ENCODE measurements around the gene STAC3. TPM values are rescaled to one million over a fixed set of nuclear protein-coding genes. Genes with fewer than 3 reads are reported as not detected.

STAC3 gene
- total and polyA plus RNA-seq, 2 of the 8 experiments (the other 6 are each of a cell fraction or from before 2014, with no cell fraction given) = 0.70 to 1.3 TPM

DNA sequence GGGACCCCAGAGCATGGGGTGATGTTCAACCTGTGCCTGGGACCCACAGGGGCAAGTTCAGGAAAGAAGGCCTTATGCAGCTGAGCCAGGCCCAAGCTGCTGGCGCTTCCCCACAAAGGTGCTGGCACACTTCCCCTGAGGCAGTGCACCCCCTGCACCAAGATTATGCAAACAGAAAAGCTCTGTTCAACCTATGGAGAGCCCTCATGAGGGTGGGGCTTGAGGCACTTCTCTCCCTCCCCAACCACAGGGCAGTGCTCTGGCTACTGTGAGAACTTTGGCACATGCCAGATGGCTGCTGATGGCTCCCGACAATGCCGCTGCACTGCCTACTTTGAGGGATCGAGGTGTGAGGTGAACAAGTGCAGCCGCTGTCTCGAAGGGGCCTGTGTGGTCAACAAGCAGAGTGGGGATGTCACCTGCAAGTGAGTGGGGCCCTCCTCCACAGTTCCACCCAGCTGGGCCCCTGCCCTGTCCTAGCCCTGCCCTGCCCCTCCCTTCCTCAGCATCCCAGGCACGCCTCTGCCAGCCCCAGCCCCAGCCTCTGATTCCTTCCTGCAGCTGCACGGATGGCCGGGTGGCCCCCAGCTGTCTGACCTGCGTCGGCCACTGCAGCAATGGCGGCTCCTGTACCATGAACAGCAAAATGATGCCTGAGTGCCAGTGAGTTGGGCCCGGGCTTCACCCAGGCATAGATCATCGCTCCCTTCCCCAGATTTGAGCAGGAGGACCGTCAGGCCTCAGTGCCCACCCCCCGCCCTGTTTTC, 39.9 kb downstream of the STAC3 start:
- Histone ChIP-seq H3K9ac (replicated peaks in 1 of 4; ENCODE audit: extremely low read depth in 1 of 4, low read depth in 3 of 4, low read length in 3 of 4) (no peak overlapping the region), H2BK5ac (ENCODE audit: low read depth, low read length) (no peak overlapping the region), H3K27me3 (replicated peaks in 1 of 4; ENCODE audit: control insufficient read depth in 3 of 4, extremely low read depth in 1 of 4, insufficient read depth in 3 of 4, low read length in 3 of 4) (peaks cover 16 to 25% (median 23%) of the 10 kb centered on the region in 4 experiments), H3K23me2 (ENCODE audit: low read depth, low read length) (no peaks in the 10 kb centered on the region; the same call in 1 of the 2 replicates), H4K5ac (ENCODE audit: insufficient read length, low read depth, low read length) (no peak overlapping the region), H4K91ac (replicated peaks; ENCODE audit: insufficient read length, low read length) (no peak overlapping the region), H3K23ac (ENCODE audit: insufficient read length) (no peak overlapping the region), H3K4me3 (ENCODE audit: extremely low read depth in 1 of 4, insufficient read depth in 2 of 4, low read depth in 3 of 4, low read length in 4 of 4) (no peak overlapping the region), H4K8ac (ENCODE audit: extremely low read depth, insufficient read depth, low read length) (no peak overlapping the region), H3K79me2 (ENCODE audit: control insufficient read depth in 1 of 2, insufficient read depth in 2 of 2, low read length in 2 of 2) (no peaks in the 10 kb centered on the region), H2AK5ac (ENCODE audit: low read depth, low read length) (no peak overlapping the region), H2BK12ac (ENCODE audit: low read depth, low read length) (no peak overlapping the region), H3K18ac (ENCODE audit: extremely low read depth, low read length) (no peak overlapping the region), H3K14ac (ENCODE audit: insufficient read length) (no peak overlapping the region), H2BK15ac (ENCODE audit: low read length) (no peak overlapping the region), H2BK120ac (replicated peaks; ENCODE audit: low read depth, low read length) (no peak overlapping the region), H3K4me1 (replicated peaks in 1 of 4; ENCODE audit: control insufficient read depth in 3 of 4, insufficient read depth in 4 of 4, low read length in 3 of 4) (peaks cover 9 to 24% (median 17%) of the 10 kb centered on the region in 4 experiments), H4K20me1 (replicated peaks in 1 of 2; ENCODE audit: control insufficient read depth in 1 of 2, insufficient read depth in 2 of 2, low read length in 2 of 2) (peaks cover 2 to 14% of the 10 kb centered on the region in 2 experiments), H3K9me3 (ENCODE audit: insufficient read depth in 2 of 2, low read depth in 1 of 2, low read length in 1 of 2) (no peaks in the 10 kb centered on the region), H3K79me1 (ENCODE audit: low read depth, low read length) (no peaks in the 10 kb centered on the region), H3K4me2 (ENCODE audit: insufficient read depth in 1 of 2, low read depth in 2 of 2, low read length in 2 of 2) (no peak overlapping the region), H3K36me3 (ENCODE audit: control insufficient read depth in 2 of 4, insufficient read depth in 4 of 4, low read length in 3 of 4) (peaks cover 10 to 45% (median 30%) of the 10 kb centered on the region in 4 experiments), H2AFZ (ENCODE audit: low read length) (no peak overlapping the region), H3K56ac (replicated peaks; ENCODE audit: insufficient read length, low read depth, low read length) (no peak overlapping the region), H2BK20ac (ENCODE audit: low read length) (no peak overlapping the region), H3K27ac (ENCODE audit: low read depth, low read length) (no peak overlapping the region), H3K4ac (replicated peaks; ENCODE audit: insufficient read length, low read depth, low read length) (no peak overlapping the region)
- DNase-seq (ENCODE audit: low read depth in 1 of 2, low spot score in 2 of 2) = no peak
- CTCF ChIA-PET (ENCODE audit: partially characterized antibody) = interaction anchor here (0.7 to 10.1 kb wide), 4 partner anchors 8 to 50 kb away, joined by 3 to 726 read pairs (median 40); partner anchors contain the start of genes SHMT2 and STAC3
- 95% methylated on average over 14 of the region's 16 CpGs; no CpG with 5 or more reads in 1 of the 2 experiments for WGBS, 2 experiments (ENCODE audit: extremely low coverage in 1 of 2, insufficient coverage in 1 of 2, insufficient read length in 1 of 2, insufficient replicate concordance in 2 of 2, low coverage in 1 of 2, low lambda C conversion rate in 2 of 2, missing lambda C conversion rate in 1 of 2)
- FAIRE-seq = no peak
- POLR2A ChIA-PET (ENCODE audit: partially characterized antibody) = interaction anchor here (0.7 to 7.0 kb wide), 4 partner anchors 9 to 27 kb away, joined by 3 to 53 read pairs (median 28); partner anchors contain the start of gene SHMT2
- TF ChIP-seq SUZ12 (IDR thresholded peaks at IDR 0.05; ENCODE audit: low read length) (no peak), CTBP2 (IDR thresholded peaks at IDR 0.05; ENCODE audit: borderline replicate concordance, insufficient read depth, insufficient read length, low read length) (no peak), HDAC2 (IDR thresholded peaks at IDR 0.05; ENCODE audit: borderline replicate concordance in 1 of 2, low read depth in 2 of 2, low read length in 2 of 2) (no peak), PHF8 (conservative IDR thresholded peaks at IDR 0.05; ENCODE audit: low read depth, low read length) (no peak), SP4 (IDR thresholded peaks at IDR 0.05; ENCODE audit: low read length) (no peak), TBP (IDR thresholded peaks at IDR 0.05; ENCODE audit: low read depth, low read length) (no peak), YY1 (IDR thresholded peaks at IDR 0.05; ENCODE audit: low read depth, low read length) (no peak)
- TF ChIP-seq, protein P1, sequence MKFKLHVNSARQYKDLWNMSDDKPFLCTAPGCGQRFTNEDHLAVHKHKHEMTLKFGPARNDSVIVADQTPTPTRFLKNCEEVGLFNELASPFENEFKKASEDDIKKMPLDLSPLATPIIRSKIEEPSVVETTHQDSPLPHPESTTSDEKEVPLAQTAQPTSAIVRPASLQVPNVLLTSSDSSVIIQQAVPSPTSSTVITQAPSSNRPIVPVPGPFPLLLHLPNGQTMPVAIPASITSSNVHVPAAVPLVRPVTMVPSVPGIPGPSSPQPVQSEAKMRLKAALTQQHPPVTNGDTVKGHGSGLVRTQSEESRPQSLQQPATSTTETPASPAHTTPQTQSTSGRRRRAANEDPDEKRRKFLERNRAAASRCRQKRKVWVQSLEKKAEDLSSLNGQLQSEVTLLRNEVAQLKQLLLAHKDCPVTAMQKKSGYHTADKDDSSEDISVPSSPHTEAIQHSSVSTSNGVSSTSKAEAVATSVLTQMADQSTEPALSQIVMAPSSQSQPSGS (IDR thresholded peaks at IDR 0.05; ENCODE audit: low read length) = no peak
- TF ChIP-seq, protein P2, sequence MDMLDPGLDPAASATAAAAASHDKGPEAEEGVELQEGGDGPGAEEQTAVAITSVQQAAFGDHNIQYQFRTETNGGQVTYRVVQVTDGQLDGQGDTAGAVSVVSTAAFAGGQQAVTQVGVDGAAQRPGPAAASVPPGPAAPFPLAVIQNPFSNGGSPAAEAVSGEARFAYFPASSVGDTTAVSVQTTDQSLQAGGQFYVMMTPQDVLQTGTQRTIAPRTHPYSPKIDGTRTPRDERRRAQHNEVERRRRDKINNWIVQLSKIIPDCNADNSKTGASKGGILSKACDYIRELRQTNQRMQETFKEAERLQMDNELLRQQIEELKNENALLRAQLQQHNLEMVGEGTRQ (IDR thresholded peaks at IDR 0.05; ENCODE audit: low read length) = no peak
